Hematopoietic multipotent progenitor cell treated with erythropoietin and hydrocortisone succinate and interleukin-3 and kit ligand, for 15 days (in vitro differentiated cells): Measurements from ENCODE around the gene TSPOAP1.
"Not testable (repeated sequence)": the region's sequence is repeated elsewhere in the genome, so short reads cannot be mapped to it uniquely, and the experiment has no call there.

ENCODE experiments used
- DNase-seq: peaks from one replicate; pipeline ENCODE4 v3.0.0-alpha.2; 2015; ENCODE audit warnings: low spot score

Gene TSPOAP1

DNA sequence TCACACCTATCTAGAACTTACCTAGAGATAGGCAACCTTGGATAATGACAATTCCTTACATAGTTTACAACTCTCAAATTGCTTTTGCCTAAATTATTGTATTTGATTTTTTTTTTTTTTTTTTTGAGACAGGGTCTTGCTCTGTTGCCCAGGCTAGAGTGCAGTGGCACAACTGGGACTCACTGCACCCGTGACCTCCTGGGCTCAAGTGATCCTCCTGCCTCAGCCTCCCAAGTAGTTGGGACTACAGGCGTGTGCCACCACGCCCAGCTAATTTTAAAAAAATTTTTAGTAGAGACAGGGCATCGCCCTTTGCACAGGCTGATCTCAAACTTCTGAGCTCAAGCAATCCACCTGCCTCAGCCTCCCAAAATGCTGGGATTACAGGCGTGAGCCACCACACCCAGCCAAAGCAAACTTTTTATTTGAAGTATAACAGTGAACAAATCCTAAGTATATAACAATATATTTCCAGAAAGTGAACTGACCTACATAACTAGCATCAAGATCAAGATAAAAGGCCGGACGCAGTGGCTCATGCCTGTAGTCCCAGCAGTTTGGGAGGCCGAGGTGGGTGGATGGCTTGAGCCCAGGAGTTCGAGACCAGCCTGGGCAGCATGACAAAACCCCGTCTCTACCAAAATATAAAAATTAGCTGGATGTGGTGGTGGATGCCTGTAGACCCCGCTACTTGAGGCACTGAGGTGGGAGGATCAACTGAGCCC is 12.7 kb upstream of the TSPOAP1 start:
- DNase-seq = not testable (repeated sequence)

DNA sequence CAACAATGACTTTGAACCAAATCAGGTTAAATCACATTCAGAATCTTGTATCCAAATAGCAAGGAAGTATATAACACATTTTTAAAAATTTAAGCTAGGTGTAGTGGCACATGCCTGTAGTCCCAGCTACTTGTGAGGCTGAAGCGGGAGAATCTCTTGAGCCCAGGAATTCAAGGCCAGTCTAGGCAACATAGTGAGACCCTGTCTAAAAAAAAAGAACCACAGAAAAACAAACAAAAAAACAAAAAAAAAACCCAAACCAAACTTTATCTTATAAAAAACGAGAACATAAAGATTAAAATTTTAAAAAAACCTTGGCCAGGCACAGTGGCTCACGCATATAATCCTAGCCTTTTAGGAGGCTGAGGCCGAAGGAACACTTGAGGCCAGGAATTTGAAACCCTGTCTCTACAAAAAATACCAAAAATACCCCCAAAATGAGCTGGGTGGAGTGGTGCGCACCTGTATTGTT is 11.8 kb upstream of the TSPOAP1 start:
- DNase-seq = no peak

DNA sequence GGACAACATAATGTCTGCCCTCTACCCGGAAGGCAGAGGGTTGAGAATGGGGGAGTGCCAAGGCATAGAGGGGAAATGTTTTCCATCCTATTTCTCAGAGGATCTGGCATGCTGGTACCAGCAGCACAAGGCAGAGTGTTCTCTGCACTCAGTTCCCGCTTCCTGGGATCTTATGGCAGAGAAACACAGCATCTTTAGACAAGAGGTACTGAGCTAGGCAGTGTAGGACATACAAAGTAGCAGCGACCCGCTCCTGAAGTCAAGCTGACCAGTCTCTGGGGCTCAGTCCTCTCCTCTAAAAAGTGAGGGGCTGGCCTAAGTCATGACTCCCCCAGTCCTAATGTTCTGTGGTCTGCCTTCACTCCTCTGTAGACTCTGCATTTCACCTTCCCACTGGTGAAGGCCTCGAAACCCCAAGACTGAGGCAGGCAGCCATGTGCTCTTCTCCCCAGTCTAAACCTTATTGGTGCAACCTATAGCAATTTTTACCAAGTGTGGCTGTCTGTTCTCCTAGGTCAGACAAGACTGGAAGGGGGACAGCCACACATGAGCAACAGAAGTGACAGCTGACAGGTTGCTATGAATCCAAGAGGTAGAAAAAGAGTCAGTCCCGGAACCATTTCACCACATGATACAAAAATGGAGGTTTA is 11.3 kb upstream of the TSPOAP1 start:
- DNase-seq = no peak

DNA sequence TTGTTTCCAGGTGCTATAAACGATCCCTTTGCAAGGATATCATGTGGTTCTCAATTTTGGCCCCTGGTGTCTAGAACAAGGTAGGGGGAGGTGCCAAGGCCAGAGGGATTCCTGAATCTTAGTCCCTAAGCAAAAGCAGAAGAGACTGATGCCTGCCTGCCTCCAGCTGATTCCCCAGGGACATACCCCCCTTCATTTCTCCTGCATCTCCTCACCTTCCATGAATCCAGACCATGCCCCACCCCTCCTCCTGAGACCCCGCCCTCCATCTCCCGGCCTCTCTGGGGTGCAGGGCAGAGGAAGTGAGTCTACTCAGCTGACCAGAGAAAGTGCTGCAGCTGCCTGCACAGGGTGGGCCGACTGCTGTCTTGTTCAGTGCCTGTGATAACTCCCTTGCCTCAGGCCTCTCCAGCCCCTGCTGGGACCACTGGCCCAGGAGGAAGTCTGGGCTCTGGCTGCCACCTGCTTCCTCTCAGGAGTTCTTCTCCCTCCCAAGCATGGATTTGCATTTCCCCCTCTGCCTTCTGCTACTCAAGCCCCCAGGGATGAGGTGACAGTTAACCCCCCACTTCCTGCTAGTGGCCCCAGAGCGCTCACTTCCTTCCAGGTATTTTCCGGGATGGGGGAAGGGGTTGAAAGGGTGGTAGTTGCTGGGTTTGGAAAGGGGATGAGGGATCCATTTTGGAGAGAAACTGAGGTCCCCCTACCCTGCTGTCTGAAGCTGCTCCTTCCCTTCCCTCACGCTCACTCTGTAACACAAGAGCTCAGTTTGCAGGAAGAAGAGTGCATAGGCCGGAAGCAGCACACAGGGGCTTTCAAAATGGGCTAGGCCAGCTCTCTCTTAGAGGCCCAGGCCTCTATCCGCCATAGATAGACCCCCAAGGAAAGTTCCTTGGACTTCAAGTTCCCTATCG is 10.5 kb upstream of the TSPOAP1 start:
- no peak for DNase-seq

DNA sequence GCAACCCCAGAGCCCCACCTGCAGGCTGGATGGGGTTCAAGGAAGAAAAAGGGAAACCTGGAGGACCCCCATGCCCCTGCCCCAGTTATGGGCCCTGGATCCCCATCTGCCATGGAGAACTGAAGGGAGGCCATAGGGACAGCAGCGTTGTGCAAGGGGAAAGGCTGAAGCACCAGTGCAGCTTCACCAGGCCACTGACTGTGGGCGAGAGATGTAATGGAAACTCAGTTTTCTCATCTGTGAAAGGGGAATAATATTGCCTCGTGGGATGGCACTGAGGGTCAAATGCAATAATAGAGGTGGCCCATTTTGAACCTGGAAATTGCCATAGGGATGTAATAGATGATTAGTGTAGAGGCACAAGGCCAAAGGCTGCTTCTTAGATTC is 9.9 kb upstream of the TSPOAP1 start:
- DNase-seq = no peak

DNA sequence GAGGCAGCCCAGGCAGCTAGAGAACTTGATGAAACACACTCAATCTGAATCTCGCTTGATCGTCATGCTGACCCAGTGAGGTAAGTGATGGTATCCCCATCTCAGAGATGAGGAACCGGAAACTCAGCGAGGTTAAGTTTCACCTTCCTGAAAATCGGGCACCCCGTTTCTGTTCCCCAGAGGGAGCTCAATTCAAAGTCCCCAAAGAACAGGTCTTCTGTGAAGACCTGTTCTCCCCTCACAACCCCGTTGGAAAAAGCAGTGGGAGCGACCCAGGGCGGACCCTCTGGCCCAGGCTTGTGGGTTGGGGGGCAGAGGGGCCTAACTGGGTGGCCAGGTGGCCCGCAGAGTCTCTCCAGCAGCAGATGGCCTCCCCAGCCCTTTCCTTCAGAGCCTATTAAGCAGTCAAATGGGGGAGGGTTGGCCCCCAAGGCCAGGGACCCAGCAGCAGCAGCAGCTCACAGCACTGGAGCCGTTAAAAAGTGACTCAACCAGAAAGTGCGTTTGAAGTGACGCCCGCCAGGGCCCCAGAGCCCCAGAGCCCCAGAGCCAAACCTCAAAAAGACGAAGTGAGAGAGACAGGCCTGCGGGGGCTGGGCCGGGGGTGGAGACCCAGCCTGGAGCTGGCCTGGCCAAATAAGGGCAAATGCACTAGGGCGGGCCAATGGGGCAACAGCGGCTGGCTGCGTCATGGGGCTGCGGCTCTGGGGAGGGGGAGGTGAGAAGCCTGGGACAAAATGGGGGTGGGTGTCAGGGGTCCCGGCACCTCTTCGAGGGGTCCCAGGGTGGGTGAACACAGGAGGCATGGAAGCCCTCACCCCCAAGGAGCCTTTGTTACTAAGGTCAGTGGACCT is 9.2 kb upstream of the TSPOAP1 start:
- DNase-seq = peak; percentile 68

DNA sequence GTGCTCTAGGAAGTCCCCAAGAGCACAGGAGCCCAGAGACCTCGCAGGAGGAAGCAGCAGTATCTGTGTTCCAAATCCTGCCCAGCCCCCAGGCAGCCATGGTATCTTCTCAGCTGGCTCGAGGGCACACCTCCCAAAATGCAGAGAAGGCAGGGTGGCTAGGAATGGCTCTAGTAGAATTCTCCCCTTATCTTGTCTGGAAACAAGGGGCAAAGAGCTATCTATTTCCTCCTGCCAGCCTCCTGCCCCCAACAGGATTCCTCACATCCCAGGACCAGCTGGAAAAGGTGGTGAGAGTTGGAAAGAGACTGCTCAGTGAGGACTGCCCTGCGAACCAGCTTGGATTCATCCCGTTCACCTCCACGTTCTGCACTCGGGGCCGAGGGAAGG is 8.6 kb upstream of the TSPOAP1 start:
- DNase-seq = peak; percentile 54

DNA sequence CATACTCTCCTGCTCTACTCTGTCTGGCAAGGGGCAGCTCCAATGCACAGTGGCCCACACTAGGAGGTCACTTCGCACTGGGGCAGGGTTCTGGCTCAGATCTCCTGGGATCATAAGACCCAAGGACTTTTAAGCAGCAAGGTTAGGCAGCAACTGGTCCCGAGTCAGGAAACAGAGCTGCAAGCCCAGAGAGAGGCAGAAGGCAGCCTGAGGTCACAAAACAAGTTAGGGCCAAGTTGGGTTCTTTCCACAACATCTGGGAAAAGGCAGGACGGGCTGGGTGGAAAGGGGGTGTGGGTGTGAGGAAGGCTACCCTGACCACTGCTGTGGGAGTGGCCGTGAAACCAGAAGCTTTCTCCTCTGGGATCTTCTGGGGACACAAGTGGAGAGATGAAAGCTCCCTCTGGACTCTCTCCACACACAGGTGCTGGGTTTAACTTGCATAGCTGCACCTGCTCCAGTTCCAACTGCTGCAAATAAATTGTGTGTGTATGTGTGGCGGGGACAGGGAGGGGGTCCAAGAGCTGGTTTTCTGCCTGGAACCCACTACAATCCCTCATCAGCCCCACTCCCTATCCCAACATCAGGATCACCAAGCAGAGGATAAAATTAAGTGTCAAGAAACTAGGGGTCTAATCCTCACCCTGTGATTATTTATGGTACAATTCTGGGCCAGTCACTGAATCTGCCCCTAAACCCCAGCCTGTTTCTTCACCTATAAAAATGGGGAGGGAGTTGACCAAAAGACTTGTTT is 8.0 kb upstream of the TSPOAP1 start:
- DNase-seq = no peak

DNA sequence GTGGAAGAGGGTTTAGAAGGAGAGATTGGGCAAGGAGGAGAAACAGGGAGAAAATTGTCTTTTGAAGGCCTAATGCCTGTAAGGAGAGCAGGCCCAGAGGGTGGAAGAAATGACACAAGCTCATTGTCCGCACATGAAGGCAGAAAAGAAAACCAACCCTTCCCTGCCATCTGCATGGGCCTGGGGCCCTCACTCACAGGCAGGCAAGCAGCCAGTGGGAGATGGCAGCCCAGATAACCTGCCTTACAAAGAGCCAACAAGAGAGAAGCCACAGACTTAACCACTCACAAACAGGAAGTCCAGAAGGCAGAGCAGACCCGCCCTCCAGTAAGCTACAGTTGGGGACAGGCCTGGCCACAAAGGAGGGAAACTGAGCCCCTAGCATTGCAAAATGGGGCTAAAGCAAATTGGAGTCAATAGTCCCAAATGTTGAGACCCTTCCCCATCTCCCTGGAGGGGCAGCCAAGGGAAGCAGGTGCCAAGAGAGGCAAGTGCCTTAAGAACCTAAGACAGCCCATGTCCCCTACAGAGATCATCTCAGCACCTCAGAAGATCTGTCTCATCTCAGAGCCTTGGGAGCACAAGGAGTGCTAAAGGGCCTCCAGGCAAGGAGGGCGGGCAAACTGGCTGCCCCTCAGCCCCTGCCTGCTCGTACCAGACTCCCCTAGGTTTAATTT is 7.3 kb upstream of the TSPOAP1 start:
- peak; percentile 45 for DNase-seq

DNA sequence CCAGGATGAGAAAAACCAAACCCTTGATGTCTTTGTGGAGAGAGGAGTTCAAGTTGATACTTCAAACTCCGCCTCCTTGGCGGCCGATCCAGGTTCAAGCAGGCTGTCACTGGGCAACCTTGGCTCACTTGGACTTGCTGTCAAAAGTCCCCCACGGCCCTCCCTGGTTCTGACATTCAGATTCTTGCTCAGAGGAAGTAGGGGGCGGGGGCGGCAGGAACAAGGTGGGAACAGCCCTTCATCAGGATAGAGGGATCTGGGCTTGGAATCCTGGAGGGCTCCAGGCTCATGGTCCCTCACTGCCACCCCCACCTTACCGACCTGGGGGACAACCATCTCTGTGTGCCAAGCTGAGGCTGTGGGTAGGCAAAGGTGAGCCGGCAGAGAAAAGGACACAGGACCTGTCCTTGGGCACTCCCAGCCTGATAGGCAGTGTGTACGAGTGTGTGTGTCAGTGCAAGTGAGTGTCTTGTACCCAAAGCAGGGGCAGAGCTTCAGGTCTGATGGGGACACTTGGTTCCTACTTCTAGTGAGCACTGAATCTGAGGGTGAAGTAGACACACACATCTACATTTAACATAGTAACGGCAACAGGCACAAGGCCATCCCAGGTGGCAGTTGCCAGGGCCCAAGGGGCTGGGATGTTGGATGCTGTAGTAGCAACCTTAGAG is 6.6 kb upstream of the TSPOAP1 start:
- peak; percentile 28 for DNase-seq

DNA sequence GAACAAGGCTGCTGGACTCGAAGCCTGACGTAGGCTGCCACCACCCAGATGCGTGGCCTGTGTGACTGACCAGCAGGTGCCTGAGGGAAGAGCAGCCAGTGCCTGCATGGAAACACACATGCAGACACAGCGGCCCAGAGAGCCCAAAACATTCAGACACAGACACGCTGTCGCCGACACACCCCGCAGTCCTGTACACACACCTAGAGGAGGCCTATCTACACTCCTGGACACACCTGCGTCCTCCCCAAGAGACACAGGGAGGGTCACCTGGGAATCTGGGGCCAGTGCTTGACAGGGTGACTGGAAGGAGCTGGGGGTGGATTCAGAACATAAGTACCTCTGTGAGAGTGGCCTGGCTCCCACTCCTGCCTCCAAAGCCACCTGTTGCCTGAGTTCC is 6.1 kb upstream of the TSPOAP1 start:
- DNase-seq = no peak

DNA sequence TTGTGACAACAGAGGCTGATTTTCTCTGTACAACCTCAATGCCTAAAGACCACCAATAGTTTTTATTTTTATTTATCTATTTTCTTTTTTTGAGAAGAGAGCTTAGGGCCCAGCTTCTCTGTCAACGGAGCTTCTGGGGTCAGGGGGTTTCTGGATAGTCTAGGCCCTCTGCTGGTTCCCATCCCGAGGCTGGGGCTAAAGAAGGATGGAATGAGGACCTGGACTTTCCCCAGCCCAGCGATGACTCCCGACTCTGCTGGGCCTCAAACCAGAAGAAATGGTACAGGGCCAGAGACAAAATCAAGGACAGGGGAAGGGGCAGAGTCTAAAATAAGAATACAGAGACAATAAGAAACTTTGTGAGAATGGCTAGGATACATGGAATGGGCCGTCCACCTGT is 5.7 kb upstream of the TSPOAP1 start:
- DNase-seq = no peak

DNA sequence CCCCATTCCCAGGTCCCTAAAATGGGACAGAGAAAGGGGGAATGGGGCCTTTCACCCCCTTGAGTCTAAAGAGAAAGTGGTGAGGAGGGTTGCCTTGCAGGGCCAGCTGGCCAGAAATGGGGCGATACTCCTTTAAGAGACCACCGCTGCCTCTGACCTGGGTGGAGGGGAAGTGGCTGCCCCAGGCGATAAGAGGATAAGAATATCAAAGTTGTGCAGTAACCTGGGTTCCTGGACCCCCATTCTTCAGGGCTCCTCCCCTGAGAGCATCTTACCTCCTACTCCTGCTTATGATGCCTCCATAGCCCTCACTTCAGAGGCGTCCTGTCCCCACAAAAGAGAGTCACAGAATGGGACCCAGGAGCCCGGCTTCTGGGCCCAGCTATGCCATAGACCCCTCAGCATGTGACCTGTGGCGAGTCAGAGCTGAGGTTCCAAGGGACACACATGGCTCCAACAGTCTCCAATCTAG is 5.2 kb upstream of the TSPOAP1 start:
- DNase-seq = peak; percentile 23

DNA sequence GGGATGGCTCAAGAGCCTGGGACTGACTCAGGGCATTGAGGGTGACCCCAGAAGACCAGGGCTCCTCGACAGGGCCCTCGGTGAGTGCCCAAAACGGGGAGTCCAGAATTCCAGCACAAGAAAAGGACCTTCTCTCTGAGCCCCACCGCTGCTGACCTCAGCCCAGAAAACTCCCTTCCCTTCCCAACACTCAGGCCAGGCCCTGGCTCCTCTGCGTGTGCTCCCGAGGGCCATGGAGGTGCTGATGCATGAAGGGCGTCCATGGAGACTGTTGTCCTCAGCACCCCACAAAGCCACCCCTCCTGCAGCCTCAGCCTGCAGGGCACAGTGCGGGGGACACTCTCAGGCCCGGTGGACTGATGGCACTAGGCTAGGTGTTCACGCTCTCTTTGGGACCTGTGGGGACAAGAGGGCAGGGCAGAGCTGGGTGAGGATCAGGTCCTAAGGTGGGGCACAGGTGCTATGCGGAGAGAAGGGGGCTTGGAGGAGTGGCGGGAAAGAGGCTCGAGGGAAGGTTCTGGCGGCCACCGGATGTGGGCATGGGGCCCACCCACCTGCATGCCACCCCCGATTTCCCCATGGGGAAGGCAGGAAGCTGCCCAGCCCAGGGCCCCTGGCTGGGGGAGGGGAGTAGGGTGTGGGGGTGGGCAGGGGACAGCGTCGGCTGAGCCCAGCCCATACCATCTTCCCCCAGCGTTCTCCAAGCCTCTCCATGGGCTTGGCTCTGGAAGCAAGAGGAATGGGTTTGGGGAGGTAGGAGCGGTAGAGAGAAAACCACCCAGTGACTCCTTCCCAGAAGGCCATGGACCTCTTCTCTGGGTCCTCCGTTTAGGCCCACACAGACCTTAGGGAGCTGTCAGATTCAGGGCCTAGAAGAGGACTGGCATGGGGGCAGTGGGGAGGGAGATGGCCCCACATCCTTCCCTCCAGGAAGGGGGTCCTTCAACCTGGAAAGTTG is 4.5 kb upstream of the TSPOAP1 start:
- DNase-seq = peak; percentile 26

DNA sequence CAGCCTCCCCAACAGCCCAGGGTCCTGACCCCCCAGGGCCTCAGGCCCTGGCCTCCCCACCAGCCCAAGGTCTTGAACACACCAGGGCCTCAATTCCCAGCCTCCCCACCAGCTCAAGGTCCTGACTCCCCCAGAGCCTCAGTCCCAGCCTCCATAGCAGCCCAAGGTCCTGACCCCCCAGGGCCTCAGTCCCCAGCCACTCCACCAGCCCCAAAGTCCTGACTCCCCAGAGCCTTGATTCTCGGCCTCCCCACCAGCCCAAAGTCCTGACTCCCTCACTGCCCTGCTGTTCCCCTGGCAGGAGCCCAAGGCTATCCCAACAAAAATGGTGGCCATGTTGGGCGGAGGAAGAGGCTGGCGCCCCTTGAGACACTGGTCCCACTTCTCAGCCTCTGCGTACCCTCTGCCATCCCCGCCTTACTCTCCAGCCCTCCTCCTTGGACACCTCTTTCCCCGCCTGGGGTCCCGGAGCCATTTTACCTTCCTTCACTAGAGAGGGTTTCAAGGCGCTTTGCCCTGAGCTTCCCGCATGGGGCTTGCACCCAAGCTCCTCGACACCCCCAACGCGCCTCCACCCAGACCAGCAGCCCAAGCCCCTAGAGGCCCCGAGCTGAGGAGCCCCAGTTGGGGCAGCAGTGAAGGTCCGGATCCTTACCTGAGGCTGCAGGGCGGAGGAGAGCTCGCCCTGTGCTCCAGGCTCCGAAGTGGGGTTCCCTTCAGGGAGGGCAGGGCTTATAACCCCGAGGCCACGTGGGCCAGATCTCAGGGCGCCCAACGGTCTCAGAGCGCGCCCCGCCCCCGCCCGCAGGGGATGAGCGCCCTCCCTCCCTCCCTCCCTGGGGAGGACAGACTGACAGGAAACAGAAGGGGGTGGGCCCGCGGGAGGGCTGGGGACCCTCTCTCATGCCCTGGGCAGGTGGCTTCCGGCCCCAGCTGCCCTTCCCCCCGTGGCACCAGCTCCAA is 3.5 kb upstream of the TSPOAP1 start:
- DNase-seq = peak; percentile 87

DNA sequence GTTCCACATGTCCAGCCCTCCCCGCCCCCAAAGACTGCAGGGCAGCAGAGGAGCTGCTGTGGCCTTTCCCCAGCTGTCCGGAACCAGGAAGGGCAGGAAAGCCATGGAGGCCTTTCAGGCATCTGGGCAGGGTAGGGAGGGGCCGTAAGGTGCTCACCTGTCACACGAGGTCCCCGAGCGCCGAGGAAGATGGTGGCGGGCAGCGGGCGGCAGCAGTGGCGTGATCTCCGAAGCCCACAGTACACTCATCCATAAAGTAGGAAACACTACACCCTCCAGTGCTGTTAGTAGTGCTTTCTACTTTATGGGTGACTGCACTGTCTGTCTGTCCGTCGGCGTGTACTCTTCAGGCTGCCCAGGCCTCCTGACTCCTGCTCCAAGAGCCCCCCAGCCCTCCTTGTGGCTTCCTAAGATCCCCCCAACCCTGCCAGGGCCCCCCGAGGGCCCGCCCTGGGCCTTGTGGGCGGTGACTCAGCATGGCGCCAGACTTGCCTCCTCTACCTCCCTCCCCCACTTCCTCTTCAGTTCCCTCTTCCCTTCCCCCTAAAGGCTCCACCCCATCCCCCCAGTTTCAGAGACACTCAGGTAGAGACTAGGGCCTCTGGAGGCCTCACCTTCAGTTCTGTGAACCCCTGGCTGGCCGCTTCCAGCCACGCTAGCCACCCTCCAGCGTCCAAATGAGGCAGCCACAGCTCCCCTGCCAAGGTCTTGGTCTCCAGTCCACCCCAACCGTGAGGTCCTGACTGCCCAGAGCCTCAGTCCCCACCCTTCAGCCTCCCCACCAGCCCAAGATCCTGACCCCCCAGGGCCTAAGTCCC is 2.6 kb upstream of the TSPOAP1 start:
- peak; percentile 66 for DNase-seq
